H7 (cell line): ENCODE data around the gene SFXN3. TPM values are rescaled to one million over a fixed set of nuclear protein-coding genes. Genes with fewer than 3 reads are reported as not detected.

Experiments used
- DNase-seq: peaks from one replicate; pipeline ENCODE4 v3.0.0; 2012
- H3K27me3 ChIP-seq: 2 replicates; pipeline ENCODE4 v1.6.0; 2011; ENCODE audit warnings: mild to moderate bottlenecking, low read length; ENCODE audit not compliant: control insufficient read depth, insufficient read depth
- H3K36me3 ChIP-seq: replicated peaks from 2 replicates; pipeline ENCODE4 v1.5.1; 2011; ENCODE audit warnings: low read length; ENCODE audit not compliant: control insufficient read depth, insufficient read depth
- H3K4me3 ChIP-seq: 2 replicates; pipeline ENCODE4 v1.5.1; 2011; ENCODE audit warnings: low read depth, mild to moderate bottlenecking, control low read depth, low read length, moderate library complexity; ENCODE audit not compliant: insufficient read depth
- total RNA-seq: library from RNA; depleted of rRNA; stranded (reverse); fragments of >200 nt; shearing (Covaris generic); gene quantifications from 2 replicates; pipeline ENCODE4 v1.2.3, GENCODE V29; 2014

Gene SFXN3
- total RNA-seq, 1 experiment from 2014 or later: 4.1 TPM

- DNase-seq: peak; percentile 72
- Histone ChIP-seq H3K36me3 (no peaks in the 10 kb centered on the region), H3K27me3 (peaks cover 66% of the 10 kb centered on the region), H3K4me3 (no peak overlapping the region)
These were observed 15.6 kb downstream of the SFXN3 start for GRCh38 chr10:101046332-101047238.

GRCh38 chr10:101047268-101047667 lies 16.2 kb downstream of the SFXN3 start:
- Histone ChIP-seq H3K27me3 (peaks cover 66% of the 10 kb centered on the region), H3K36me3 (no peaks in the 10 kb centered on the region), H3K4me3 (no peak overlapping the region)
- peak; percentile 60 for DNase-seq

- H3K4me3 ChIP-seq: peak overlapping the region; percentile 15; the same call in 1 of the 2 replicates
- H3K36me3 ChIP-seq: no peaks in the 10 kb centered on the region
- H3K27me3 ChIP-seq: peaks cover 66% of the 10 kb centered on the region
- DNase-seq: peak; percentile 91
These were observed 17.2 kb downstream of the SFXN3 start for GRCh38 chr10:101047961-101048892.

GRCh38 chr10:101050208-101051069 lies 19.4 kb downstream of the SFXN3 start:
- peak; percentile 94 for DNase-seq
- H3K4me3 ChIP-seq: peak overlapping the region; percentile 20
- H3K27me3 ChIP-seq: peaks cover 56% of the 10 kb centered on the region
- no peaks in the 10 kb centered on the region for H3K36me3 ChIP-seq

- no peak for DNase-seq
- Histone ChIP-seq H3K36me3 (no peaks in the 10 kb centered on the region), H3K27me3 (peaks cover 39% of the 10 kb centered on the region), H3K4me3 (no peak overlapping the region)
These were observed 21.3 kb downstream of the SFXN3 start for GRCh38 chr10:101052285-101052684.

- Histone ChIP-seq H3K4me3 (no peak overlapping the region), H3K36me3 (no peaks in the 10 kb centered on the region), H3K27me3 (peaks cover 27% of the 10 kb centered on the region)
- DNase-seq: no peak
These were observed 22.5 kb downstream of the SFXN3 start for GRCh38 chr10:101053516-101053915.

- Histone ChIP-seq H3K27me3 (peaks cover 18% of the 10 kb centered on the region), H3K4me3 (no peak overlapping the region), H3K36me3 (no peaks in the 10 kb centered on the region)
- no peak for DNase-seq
These were observed 23.3 kb downstream of the SFXN3 start for GRCh38 chr10:101054351-101054750.

- Histone ChIP-seq H3K4me3 (no peak overlapping the region), H3K27me3 (peaks cover 13% of the 10 kb centered on the region), H3K36me3 (no peaks in the 10 kb centered on the region)
- no peak for DNase-seq
These were observed 23.8 kb downstream of the SFXN3 start for GRCh38 chr10:101054876-101055275.

GRCh38 chr10:101055411-101055810 lies 24.4 kb downstream of the SFXN3 start:
- H3K4me3 ChIP-seq: no peak overlapping the region
- peaks cover 8% of the 10 kb centered on the region for H3K27me3 ChIP-seq
- H3K36me3 ChIP-seq: no peaks in the 10 kb centered on the region
- no peak for DNase-seq

- Histone ChIP-seq H3K36me3 (no peaks in the 10 kb centered on the region), H3K27me3 (peaks cover 2% of the 10 kb centered on the region; the same call in 1 of the 2 replicates)
- DNase-seq: no peak
These were observed 25.5 kb downstream of the SFXN3 start for GRCh38 chr10:101056365-101057151.

GRCh38 chr10:101060036-101060950 lies 29.3 kb downstream of the SFXN3 start:
- H3K27me3 ChIP-seq: peaks cover 39% of the 10 kb centered on the region
- H3K36me3 ChIP-seq: no peaks in the 10 kb centered on the region
- H3K4me3 ChIP-seq: peak overlapping the region; percentile 65
- peak; percentile 76 for DNase-seq

More at GRCh38 chr10:101056365-101057151, 25.5 kb downstream of the SFXN3 start:
- no peak overlapping the region for H3K4me3 ChIP-seq

- Histone ChIP-seq H3K36me3 (no peaks in the 10 kb centered on the region), H3K4me3 (peak overlapping the region; percentile 65), H3K27me3 (peaks cover 47% of the 10 kb centered on the region)
- peak; percentile 99 for DNase-seq
These were observed 30.1 kb downstream of the SFXN3 start for GRCh38 chr10:101060951-101061623.
